HepG2 (cell line): ENCODE measurements around the gene UNC13D. TPM values are rescaled to one million over a fixed set of nuclear protein-coding genes. Genes with fewer than 3 reads are reported as not detected.
A peak's percentile ranks its signal among the peaks of the same experiment; 100 is the strongest.

Experiments used
- ATAC-seq: fragments of 200-7000 bp; cut with Tn5 transposase; 3 replicates; pipeline ENCODE4 v1.9.1; 2020; ENCODE audit warnings: mild to moderate bottlenecking, moderate library complexity
- BruUV-seq: library from RNA; stranded (reverse); fragments of 400-500 nt; replicated peaks from 2 replicates; lab custom pipeline; 2021; lab: Mats Ljungman, UMichigan
- CTCF ChIA-PET: fragments of 300-600 bp; formaldehyde crosslinking; extraction: SDS; loops from one replicate; lab custom pipeline; 2021; ENCODE audit warnings: low total read pairs, inconsistent platforms, low intra/inter-chr PET ratio; lab: Yijun Ruan, JAX
- POLR2A ChIA-PET: fragments of 350-600 bp; sonication (Branson Sonifier 250); formaldehyde crosslinking; loops from one replicate; lab custom pipeline; 2020; ENCODE audit warnings: antibody characterized with exemption, inconsistent platforms; lab: Yijun Ruan, JAX
- DNase-seq: peaks from one replicate; pipeline ENCODE4 v3.0.0-alpha.2; 2015; ENCODE audit warnings: low spot score
- FAIRE-seq: peaks from 3 replicates; lab custom pipeline; 2011; peaks lifted over from hg19 to GRCh38; lab: Jason Lieb, UNC
- H2AFZ ChIP-seq: one replicate; pipeline ENCODE4 v1.6.1; 2011; ENCODE audit warnings: low read length, inconsistent platforms
- H3K27ac ChIP-seq: fragments of 300-600 bp; 3 replicates; pipeline ENCODE4 v1.8.0; 2011; ENCODE audit warnings: mixed run types, mild to moderate bottlenecking, mixed read lengths, low read length, inconsistent platforms; ENCODE audit not compliant: insufficient read depth; ENCODE audit errors: extremely low read length
- H3K27me3 ChIP-seq, 2 experiments: fragments of 200-600 bp in 1 of 2; 2 replicates in 1 of 2; 3 replicates in 1 of 2; pipeline versions ENCODE4 v1.6.0 to v1.8.0; 2011; ENCODE audit warnings: low read length in 2 of 2, mild to moderate bottlenecking in 2 of 2, moderate library complexity in 2 of 2, inconsistent platforms in 1 of 2; ENCODE audit not compliant: insufficient read depth in 2 of 2, control insufficient read depth in 1 of 2
- H3K36me3 ChIP-seq, 2 experiments: fragments of 200-600 bp in 1 of 2; replicated peaks in 1 of 2; 2 replicates in 1 of 2; 3 replicates in 1 of 2; pipeline versions ENCODE4 v1.5.1 to v1.8.0; 2011; ENCODE audit warnings: low read length in 2 of 2, inconsistent platforms in 1 of 2; ENCODE audit not compliant: insufficient read depth in 2 of 2, control insufficient read depth in 1 of 2
- H3K4me1 ChIP-seq: 2 replicates; pipeline ENCODE4 v1.5.1; 2012; ENCODE audit warnings: low read length, inconsistent platforms; ENCODE audit not compliant: insufficient read depth
- H3K4me2 ChIP-seq: 2 replicates; pipeline ENCODE4 v1.6.0; 2011; ENCODE audit warnings: low read depth, low read length, inconsistent platforms
- H3K4me3 ChIP-seq, 3 experiments: fragments of 200-600 bp in 1 of 3; sonication (generic), shearing (Covaris generic) in 1 of 3; replicated peaks in 1 of 3; 2 replicates each; pipeline ENCODE4 v1.5.1; 2011 to 2016; ENCODE audit warnings: low read length in 3 of 3, inconsistent platforms in 2 of 3, low read depth in 2 of 3, mild to moderate bottlenecking in 2 of 3, control low read depth in 1 of 3, mixed read lengths in 1 of 3; ENCODE audit not compliant: insufficient read depth in 1 of 3
- H3K79me2 ChIP-seq: one replicate; pipeline ENCODE4 v1.6.1; 2011; ENCODE audit warnings: low read length, inconsistent platforms; ENCODE audit not compliant: insufficient read depth
- H3K9ac ChIP-seq: 2 replicates; pipeline ENCODE4 v1.6.0; 2011; ENCODE audit warnings: mild to moderate bottlenecking, low read depth, low read length, inconsistent platforms; ENCODE audit not compliant: insufficient read depth
- H3K9me3 ChIP-seq: 2 replicates; pipeline ENCODE4 v1.5.1; 2012; ENCODE audit warnings: mild to moderate bottlenecking, low read length
- H4K20me1 ChIP-seq: 2 replicates; pipeline ENCODE4 v1.6.0; 2011; ENCODE audit warnings: inconsistent platforms, mild to moderate bottlenecking, low read length, moderate library complexity; ENCODE audit not compliant: insufficient read depth
- ATF4 ChIP-seq, 2 experiments: fragments of 450-650 bp in 1 of 2; sonication (generic) in 1 of 2; formaldehyde crosslinking; IDR thresholded peaks; 2 replicates each; pipeline versions ENCODE4 v1.5.0 to v1.8.0; 2020 to 2022; ENCODE audit warnings: mild to moderate bottlenecking in 1 of 2, missing genetic modification reagents in 1 of 2
- KLF15 ChIP-seq: sonication (generic); formaldehyde crosslinking; IDR thresholded peaks from 2 replicates; pipeline ENCODE4 v1.8.1; 2023; ENCODE audit warnings: borderline replicate concordance, mild to moderate bottlenecking, inconsistent platforms, missing genetic modification reagents, mixed read lengths
- NFE2L1 ChIP-seq: sonication (generic); formaldehyde crosslinking; IDR thresholded peaks from 2 replicates; pipeline ENCODE4 v1.4.0; 2020; ENCODE audit warnings: missing genetic modification reagents, mild to moderate bottlenecking, borderline replicate concordance
- NR2F2 ChIP-seq: IDR thresholded peaks from 2 replicates; pipeline ENCODE4 v1.6.1; 2012; ENCODE audit warnings: low read depth, inconsistent platforms, borderline replicate concordance
- RBFOX2 ChIP-seq: fragments of 200-400 bp; formaldehyde crosslinking; IDR thresholded peaks from 2 replicates; pipeline ENCODE4 v1.6.1; 2017; ENCODE audit warnings: low read depth, mild to moderate bottlenecking, low read length
- SOX13 ChIP-seq, 3 experiments: fragments of 450-650 bp in 1 of 3; sonication (generic) in 1 of 3; formaldehyde crosslinking in 1 of 3; IDR thresholded peaks in 2 of 3; conservative IDR thresholded peaks in 1 of 3; 2 replicates each; pipeline versions ENCODE4 v1.5.0 to v1.6.1; 2016 to 2020; ENCODE audit warnings: antibody characterized with exemption in 1 of 3, mild to moderate bottlenecking in 1 of 3, missing compliant biosample characterization in 1 of 3, missing genetic modification reagents in 1 of 3, moderate library complexity in 1 of 3
- SP1 ChIP-seq, 2 experiments: fragments of 450-650 bp in 1 of 2; sonication (generic) in 1 of 2; formaldehyde crosslinking in 1 of 2; IDR thresholded peaks; 2 replicates each; pipeline versions ENCODE4 v1.4.0 to v1.6.1; 2016 to 2020; ENCODE audit warnings: missing genetic modification reagents in 1 of 2
- SP2 ChIP-seq: sonication (generic); formaldehyde crosslinking; IDR thresholded peaks from 2 replicates; pipeline ENCODE4 v1.5.1; 2020; ENCODE audit warnings: mild to moderate bottlenecking, missing genetic modification reagents
- TBX2 ChIP-seq: sonication (generic); formaldehyde crosslinking; IDR thresholded peaks from 2 replicates; pipeline ENCODE4 v1.5.0; 2020; ENCODE audit warnings: missing genetic modification reagents, mild to moderate bottlenecking, borderline replicate concordance
- TBX3 ChIP-seq: fragments of 450-650 bp; IDR thresholded peaks from 2 replicates; pipeline ENCODE4 v1.6.1; 2017; ENCODE audit warnings: antibody characterized with exemption, mild to moderate bottlenecking, inconsistent platforms, borderline replicate concordance
- ZNF138 ChIP-seq: sonication (generic); formaldehyde crosslinking; IDR thresholded peaks from 2 replicates; pipeline ENCODE4 v1.5.0; 2020; ENCODE audit warnings: mild to moderate bottlenecking, low read depth, missing genetic modification reagents
- WGBS: methylation state at CpG from one replicate; pipeline ENCODE4 v1.1.6; 2017; ENCODE audit warnings: low lambda C conversion rate; 5-methylcytosine and 5-hydroxymethylcytosine counted together
- in situ Hi-C: cut with HindIII; loops from 2 replicates; pipeline ENCODE4 v1.10.0; 2017; ENCODE audit warnings: low pct_unique_long_range_greater_than_20kb; ENCODE audit not compliant: extremely low pct_ligation_motif_present
- intact Hi-C: fragments of 100-400 bp; cut with micrococcal nuclease; formaldehyde crosslinking; loops from one replicate; pipeline ENCODE4 v1.10.0; 2022; ENCODE audit not compliant: unreplicated experiment
- microRNA-seq: library from miRNA; unstranded; fragments of <30 nt; microRNA quantifications from one replicate; pipeline ENCODE4, GENCODE V29; 2020
- polyA plus RNA-seq, 8 experiments: library from polyadenylated mRNA; depleted of rRNA in 3 of 8; stranded (reverse) in 7 of 8; unstranded in 1 of 8; fragments of >200 nt; fragmentation: Illumina TruSeq in 4 of 8; extraction: Trizol in 4 of 8; gene quantifications; 2 replicates each; pipeline versions ENCODE4 v1.2.1 to v1.2.3, GENCODE V29; 2011 to 2016; ENCODE audit warnings: low read depth in 4 of 8, missing spikeins in 1 of 8, mixed read lengths in 1 of 8; ENCODE audit not compliant: insufficient read depth in 1 of 8
- total RNA-seq, 5 experiments: library from RNA; depleted of rRNA; stranded (reverse); fragments of >200 nt; fragmentation: Illumina TruSeq; extraction: Trizol; gene quantifications; 2 replicates each; pipeline ENCODE4 v1.2.3, GENCODE V29; 2016; ENCODE audit warnings: low read depth in 1 of 5

The UNC13D gene
- total and polyA plus RNA-seq, 2 of the 13 experiments (the other 11 are each of a cell fraction or from before 2014, with no cell fraction given): 29.7 to 42.7 TPM

- no TSS peak for BruUV-seq
- in situ Hi-C loops: no loop called here
- H4K20me1 ChIP-seq: peaks cover 32% of the 10 kb centered on the region
- H3K9me3 ChIP-seq: no peaks in the 10 kb centered on the region
- H3K27me3 ChIP-seq: no peaks in the 10 kb centered on the region; a peak in 1 of 5 replicates
- no peak overlapping the region for H3K9ac ChIP-seq
- no peak overlapping the region for H2AFZ ChIP-seq
- H3K4me2 ChIP-seq: peak overlapping the region; percentile 88
- no peak overlapping the region for H3K27ac ChIP-seq
- POLR2A ChIA-PET: interaction anchor here (0.8 to 13.1 kb wide), 14 partner anchors 8 to 220 kb away, joined by 3 to 390 read pairs (median 9); partner anchors contain the start of genes GALK1, MRPL38, TRIM47 and UNC13D
- H3K4me3 ChIP-seq: peak overlapping the region; percentile 73 to 92 (median 86); a peak in 2 of 6 replicates
- peaks cover 8 to 9% of the 10 kb centered on the region in 2 experiments; a peak in 4 of 5 replicates for H3K36me3 ChIP-seq
- H3K4me1 ChIP-seq: peaks cover 63% of the 10 kb centered on the region
- no peak for ATAC-seq
- TF ChIP-seq ATF4 (CRISPR knock-in tag; IDR thresholded peaks at IDR 0.05) (0 out of 4 replicates have a peak, but pooled peaks of 1 of the 2 experiments have one; percentile 9), SP1 (IDR thresholded peaks at IDR 0.05) (no peak), SP1 (CRISPR knock-in tag; IDR thresholded peaks at IDR 0.05) (no peak), SOX13 (IDR thresholded peaks at IDR 0.05) (no peak), SOX13 (CRISPR knock-in tag; conservative IDR thresholded peaks at IDR 0.05 in 1 of 2, IDR thresholded peaks at IDR 0.05 in 1 of 2) (0 out of 4 replicates have a peak, but pooled peaks of 1 of the 2 experiments have one; percentile 62), NFE2L1 (CRISPR knock-in tag) (no peak), TBX2 (CRISPR knock-in tag) (no peak), RBFOX2 (peak; percentile 30; the same call in 1 of the 2 replicates), SP2 (CRISPR knock-in tag) (no peak), NR2F2 (0 out of 2 replicates have a peak, but pooled peaks have one; percentile 3), KLF15 (CRISPR knock-in tag) (no peak), TBX3 (no peak), ZNF138 (CRISPR knock-in tag) (no peak)
- TF ChIP-seq, all 625 proteins: peak for 4
- FAIRE-seq: no peak
- CTCF ChIA-PET: no interaction called here
- intact Hi-C loops: loop anchor here (5.0 kb wide), 1 partner anchor 50 kb away; no protein-coding TSS in a partner anchor
- WGBS: 75% methylated on average over 2 of the region's 2 CpGs
- DNase-seq: no peak
- H3K79me2 ChIP-seq: peaks cover 23% of the 10 kb centered on the region
Observed at GRCh38 chr17:75777296-75777922, 66.8 kb downstream of the UNC13D start.

Small RNA genes within 50 kb of the gene (microRNA-seq; reads per million reads assigned to microRNA genes)
- gene MIR4738: 0.68 reads per million

Other genes with a start within 250 kb of the UNC13D start
- gene SMIM5, start 211.0 kb downstream of the UNC13D start, total RNA-seq (2016; rRNA removed; fragmentation: Illumina TruSeq; extraction: Trizol): not detected in 2 replicates
- gene SMIM5, start 211.0 kb downstream of the UNC13D start, polyA plus RNA-seq (2011; rRNA removed): 0.05 TPM in 1 of 2 replicates, not detected in the other
- gene RECQL5, start 177.2 kb downstream of the UNC13D start, total RNA-seq (2016; rRNA removed; fragmentation: Illumina TruSeq; extraction: Trizol): 17.8 and 32.0 TPM in 2 replicates
- 27.7 and 33.4 TPM in 2 replicates for gene RECQL5, start 177.2 kb downstream of the UNC13D start, polyA plus RNA-seq (2011; rRNA removed)
- 99.4 and 109 TPM in 2 replicates for gene SAP30BP, start 177.1 kb downstream of the UNC13D start, total RNA-seq (2016; rRNA removed; fragmentation: Illumina TruSeq; extraction: Trizol)
- 67.7 and 80.1 TPM in 2 replicates for gene SAP30BP, start 177.1 kb downstream of the UNC13D start, polyA plus RNA-seq (2011; rRNA removed)
- gene ITGB4, start 122.9 kb downstream of the UNC13D start, total RNA-seq (2016; rRNA removed; fragmentation: Illumina TruSeq; extraction: Trizol): 4.0 and 6.9 TPM in 2 replicates
- gene ITGB4, start 122.9 kb downstream of the UNC13D start, polyA plus RNA-seq (2011; rRNA removed): 14.5 and 14.7 TPM in 2 replicates
- gene GALK1, start 79.2 kb downstream of the UNC13D start, total RNA-seq (2016; rRNA removed; fragmentation: Illumina TruSeq; extraction: Trizol): 93.6 and 95.6 TPM in 2 replicates
- gene GALK1, start 79.2 kb downstream of the UNC13D start, polyA plus RNA-seq (2011; rRNA removed): 59.9 and 93.0 TPM in 2 replicates
- 28.6 and 33.0 TPM in 2 replicates for gene UNK, start 59.6 kb downstream of the UNC13D start, total RNA-seq (2016; rRNA removed; fragmentation: Illumina TruSeq; extraction: Trizol)
- 30.7 and 31.6 TPM in 2 replicates for gene UNK, start 59.6 kb downstream of the UNC13D start, polyA plus RNA-seq (2011; rRNA removed)
- gene WBP2, start 10.9 kb upstream of the UNC13D start, total RNA-seq (2016; rRNA removed; fragmentation: Illumina TruSeq; extraction: Trizol): 28.2 and 29.2 TPM in 2 replicates
- 29.5 and 34.6 TPM in 2 replicates for gene WBP2, start 10.9 kb upstream of the UNC13D start, polyA plus RNA-seq (2011; rRNA removed)
- 59.7 and 82.0 TPM in 2 replicates for gene TRIM47, start 34.2 kb upstream of the UNC13D start, total RNA-seq (2016; rRNA removed; fragmentation: Illumina TruSeq; extraction: Trizol)
- gene TRIM47, start 34.2 kb upstream of the UNC13D start, polyA plus RNA-seq (2011; rRNA removed): 33.5 and 45.8 TPM in 2 replicates
- 22.4 and 24.6 TPM in 2 replicates for gene TRIM65, start 52.5 kb upstream of the UNC13D start, total RNA-seq (2016; rRNA removed; fragmentation: Illumina TruSeq; extraction: Trizol)
- gene TRIM65, start 52.5 kb upstream of the UNC13D start, polyA plus RNA-seq (2011; rRNA removed): 10.3 and 15.2 TPM in 2 replicates
- gene MRPL38, start 60.5 kb upstream of the UNC13D start, total RNA-seq (2016; rRNA removed; fragmentation: Illumina TruSeq; extraction: Trizol): 88.8 and 125 TPM in 2 replicates
- 83.7 and 91.0 TPM in 2 replicates for gene MRPL38, start 60.5 kb upstream of the UNC13D start, polyA plus RNA-seq (2011; rRNA removed)
- 3.5 and 8.1 TPM in 2 replicates for gene FBF1, start 96.6 kb upstream of the UNC13D start, total RNA-seq (2016; rRNA removed; fragmentation: Illumina TruSeq; extraction: Trizol)
- gene FBF1, start 96.6 kb upstream of the UNC13D start, polyA plus RNA-seq (2011; rRNA removed): 2.4 and 2.7 TPM in 2 replicates
- gene ACOX1, start 134.8 kb upstream of the UNC13D start, total RNA-seq (2016; rRNA removed; fragmentation: Illumina TruSeq; extraction: Trizol): 120 and 156 TPM in 2 replicates
- gene ACOX1, start 134.8 kb upstream of the UNC13D start, polyA plus RNA-seq (2011; rRNA removed): 84.2 and 86.4 TPM in 2 replicates
- gene TEN1, start 134.8 kb upstream of the UNC13D start, total RNA-seq (2016; rRNA removed; fragmentation: Illumina TruSeq; extraction: Trizol): 14.7 and 18.0 TPM in 2 replicates
- gene TEN1, start 134.8 kb upstream of the UNC13D start, polyA plus RNA-seq (2011; rRNA removed): 21.3 and 29.4 TPM in 2 replicates
- 2.0 and 5.8 TPM in 2 replicates for gene CDK3, start 156.5 kb upstream of the UNC13D start, total RNA-seq (2016; rRNA removed; fragmentation: Illumina TruSeq; extraction: Trizol)
- 11.4 and 18.0 TPM in 2 replicates for gene CDK3, start 156.5 kb upstream of the UNC13D start, polyA plus RNA-seq (2011; rRNA removed)
- 3.6 and 8.2 TPM in 2 replicates for gene EVPL, start 182.9 kb upstream of the UNC13D start, total RNA-seq (2016; rRNA removed; fragmentation: Illumina TruSeq; extraction: Trizol)
- 2.1 and 4.3 TPM in 2 replicates for gene EVPL, start 182.9 kb upstream of the UNC13D start, polyA plus RNA-seq (2011; rRNA removed)
- 39.8 and 89.7 TPM in 2 replicates for gene SRP68, start 228.1 kb upstream of the UNC13D start, total RNA-seq (2016; rRNA removed; fragmentation: Illumina TruSeq; extraction: Trizol)
- gene SRP68, start 228.1 kb upstream of the UNC13D start, polyA plus RNA-seq (2011; rRNA removed): 74.3 and 79.0 TPM in 2 replicates
- 0.20 and 0.58 TPM in 2 replicates for gene GALR2, start 230.4 kb upstream of the UNC13D start, total RNA-seq (2016; rRNA removed; fragmentation: Illumina TruSeq; extraction: Trizol)
- gene GALR2, start 230.4 kb upstream of the UNC13D start, polyA plus RNA-seq (2011; rRNA removed): 0.48 and 0.84 TPM in 2 replicates
- gene ZACN, start 234.8 kb upstream of the UNC13D start, total RNA-seq (2016; rRNA removed; fragmentation: Illumina TruSeq; extraction: Trizol): 0.15 TPM in 1 of 2 replicates, not detected in the other
- gene ZACN, start 234.8 kb upstream of the UNC13D start, polyA plus RNA-seq (2011; rRNA removed): 0.04 and 0.11 TPM in 2 replicates